Stimulated activated CD8-positive, alpha-beta memory T cell treated with anti-CD3 and anti-CD28 coated beads, Interleukin-4, amount 100 ng/mL, for 24 hours (primary cell): ENCODE results near the gene FERMT1.
"Not testable (repeated sequence)": the region's sequence is repeated elsewhere in the genome, so short reads cannot be mapped to it uniquely, and the experiment has no call there.

ENCODE experiments used
- DNase-seq: peaks from one replicate; pipeline ENCODE4 v3.0.0-alpha.2; 2020; ENCODE audit warnings: low read depth

The FERMT1 gene

GRCh38 chr20:6070829-6071695 lies 51.8 kb downstream of the FERMT1 start:
- DNase-seq, result no peak

GRCh38 chr20:6069669-6070068 lies 53.2 kb downstream of the FERMT1 start:
- DNase-seq, result no peak

GRCh38 chr20:6067763-6068318 lies 55.0 kb downstream of the FERMT1 start:
- DNase-seq, result no peak

GRCh38 chr20:6066582-6066981 lies 56.2 kb downstream of the FERMT1 start:
- DNase-seq, result no peak

GRCh38 chr20:6061544-6061943 lies 61.3 kb downstream of the FERMT1 start:
- no peak for DNase-seq

- DNase-seq, result no peak
Observed at GRCh38 chr20:6060213-6060612, 62.6 kb downstream of the FERMT1 start.

GRCh38 chr20:6058684-6059295 lies 64.0 kb downstream of the FERMT1 start:
- DNase-seq, result no peak

GRCh38 chr20:6057691-6058090 lies 65.1 kb downstream of the FERMT1 start:
- no peak for DNase-seq

- no peak for DNase-seq
Observed at GRCh38 chr20:6057139-6057538, 65.7 kb downstream of the FERMT1 start.

GRCh38 chr20:6055981-6056569 lies 66.8 kb downstream of the FERMT1 start:
- DNase-seq, result no peak

GRCh38 chr20:6055161-6055783 lies 67.6 kb downstream of the FERMT1 start:
- no peak for DNase-seq

- not testable (repeated sequence) for DNase-seq
Observed at GRCh38 chr20:6054689-6055051, 68.2 kb downstream of the FERMT1 start.

GRCh38 chr20:6053776-6054688 lies 68.8 kb downstream of the FERMT1 start, which contains the start of gene LRRN4:
Gene LRRN4, minus strand, starts transcription at chr20:6054060. Its CDS starts 1,261 bp downstream, at chr20:6052799.
- no peak for DNase-seq

GRCh38 chr20:6053064-6053775 lies 69.6 kb downstream of the FERMT1 start:
- DNase-seq, result no peak

- no peak for DNase-seq
Observed at GRCh38 chr20:6051505-6051904, 71.3 kb downstream of the FERMT1 start.

- DNase-seq, result no peak
Observed at GRCh38 chr20:6048391-6048790, 74.4 kb downstream of the FERMT1 start.

- DNase-seq, result no peak
Observed at GRCh38 chr20:6046432-6046831, 76.4 kb downstream of the FERMT1 start.

- DNase-seq, result no peak
Observed at GRCh38 chr20:6045566-6045965, 77.3 kb downstream of the FERMT1 start.

- no peak for DNase-seq
Observed at GRCh38 chr20:6044115-6044514, 78.7 kb downstream of the FERMT1 start.

GRCh38 chr20:6041808-6042265 lies 81.0 kb downstream of the FERMT1 start:
- no peak for DNase-seq
